NCI-H128 (cell line): Measurements from ENCODE around the gene ADNP2.

Experiments
- DNase-seq: peaks from one replicate; lab custom pipeline; 2025; ENCODE audit not compliant: unreplicated experiment; lab: John Stamatoyannopoulos, UW

Gene ADNP2

GRCh38 chr18:80187956-80188642 is 79.0 kb downstream of the ADNP2 start:
- no peak for DNase-seq

- no peak for DNase-seq
These were observed 79.8 kb downstream of the ADNP2 start for GRCh38 chr18:80188643-80189530.

- DNase-seq: no peak
These were observed 80.4 kb downstream of the ADNP2 start for GRCh38 chr18:80189531-80189865.
